Keratinocyte (primary cell): Measurements from ENCODE around the gene ZNF407. TPM values are rescaled to one million over a fixed set of nuclear protein-coding genes. Genes with fewer than 3 reads are reported as not detected.

ENCODE experiments used
- DNase-seq: peaks from one replicate; pipeline ENCODE4 v3.0.0-alpha.2; 2011; ENCODE audit warnings: low read depth, missing footprints, low spot score
- FAIRE-seq: peaks from 2 replicates; lab custom pipeline; 2011; peaks lifted over from hg19 to GRCh38; lab: Jason Lieb, UNC
- H2AFZ ChIP-seq: 2 replicates; pipeline ENCODE4 v1.6.0; 2012; ENCODE audit warnings: low read length, control low read depth, inconsistent platforms; ENCODE audit not compliant: control insufficient read depth
- H3K27ac ChIP-seq: 2 replicates; pipeline ENCODE4 v1.5.1; 2011; ENCODE audit warnings: low read length; ENCODE audit not compliant: control insufficient read depth, insufficient read depth
- H3K27me3 ChIP-seq: 3 replicates; pipeline ENCODE4 v1.6.0; 2011; ENCODE audit warnings: low read length; ENCODE audit not compliant: control insufficient read depth, insufficient read depth; ENCODE audit errors: extremely low read depth
- H3K36me3 ChIP-seq, 2 experiments: 2 replicates in 1 of 2; 3 replicates in 1 of 2; pipeline ENCODE4 v1.5.1; 2011; ENCODE audit warnings: low read length in 2 of 2, mild to moderate bottlenecking in 1 of 2; ENCODE audit not compliant: control insufficient read depth in 2 of 2, insufficient read depth in 2 of 2; ENCODE audit errors: extremely low read depth in 1 of 2
- H3K4me1 ChIP-seq: 3 replicates; pipeline ENCODE4 v1.5.1; 2011; ENCODE audit warnings: low read length; ENCODE audit not compliant: control insufficient read depth, insufficient read depth; ENCODE audit errors: extremely low read depth
- H3K4me2 ChIP-seq: 3 replicates; pipeline ENCODE4 v1.6.0; 2011; ENCODE audit warnings: low read depth, low read length; ENCODE audit not compliant: control insufficient read depth, insufficient read depth; ENCODE audit errors: extremely low read depth
- H3K4me3 ChIP-seq, 3 experiments: fragments of 200-600 bp in 1 of 3; sonication (generic) in 1 of 3; 2 replicates in 2 of 3; 3 replicates in 1 of 3; pipeline ENCODE4 v1.5.1; 2011 to 2016; ENCODE audit warnings: low read length in 3 of 3, mild to moderate bottlenecking in 3 of 3, control low read depth in 2 of 3, inconsistent platforms in 1 of 3, low read depth in 1 of 3, mixed read lengths in 1 of 3, mixed run types in 1 of 3, moderate library complexity in 1 of 3; ENCODE audit not compliant: control insufficient read depth in 2 of 3, insufficient read depth in 2 of 3; ENCODE audit errors: extremely low read depth in 1 of 3
- H3K79me2 ChIP-seq: 2 replicates; pipeline ENCODE4 v1.6.0; 2012; ENCODE audit warnings: low read length; ENCODE audit not compliant: control insufficient read depth, insufficient read depth
- H3K9ac ChIP-seq: 3 replicates; pipeline ENCODE4 v1.6.0; 2011; ENCODE audit warnings: low read length; ENCODE audit not compliant: control insufficient read depth, insufficient read depth; ENCODE audit errors: extremely low read depth
- H3K9me1 ChIP-seq: 3 replicates; pipeline ENCODE4 v1.6.0; 2011; ENCODE audit warnings: low read length; ENCODE audit not compliant: control insufficient read depth, insufficient read depth; ENCODE audit errors: extremely low read depth
- H3K9me3 ChIP-seq: 2 replicates; pipeline ENCODE4 v1.5.1; 2012; ENCODE audit warnings: low read depth, low read length; ENCODE audit not compliant: control insufficient read depth
- H4K20me1 ChIP-seq: 3 replicates; pipeline ENCODE4 v1.6.0; 2011; ENCODE audit warnings: low read length; ENCODE audit not compliant: control insufficient read depth, insufficient read depth; ENCODE audit errors: extremely low read depth
- CTCF ChIP-seq, 3 experiments: IDR thresholded peaks in 1 of 3; conservative IDR thresholded peaks in 1 of 3; optimal IDR thresholded peaks in 1 of 3; 2 replicates in 2 of 3; 3 replicates in 1 of 3; pipeline versions ENCODE3 to v1.5.1; 2011; ENCODE audit warnings: low read length in 3 of 3, mild to moderate bottlenecking in 3 of 3, moderate library complexity in 2 of 3, control low read depth in 1 of 3, inconsistent platforms in 1 of 3; ENCODE audit not compliant: insufficient read depth in 2 of 3; ENCODE audit errors: extremely low read depth in 1 of 3
- EZH2 ChIP-seq: IDR thresholded peaks from one replicate; pipeline ENCODE4 v1.6.1; 2012; ENCODE audit warnings: inconsistent platforms, mild to moderate bottlenecking, low read length, moderate library complexity
- dilution Hi-C: fragments of 300-500 bp; cut with MboI; formaldehyde crosslinking; loops from one replicate; pipeline ENCODE4 v1.7.0; 2020; ENCODE audit warnings: low sequenced_read_pairs; ENCODE audit not compliant: extremely low pct_ligation_motif_present
- polyA plus RNA-seq, 5 experiments: library from polyadenylated mRNA; depleted of rRNA in 3 of 5; stranded (reverse) in 3 of 5; stranded (forward) in 1 of 5; unstranded in 1 of 5; fragments of >200 nt; gene quantifications; 1 replicate in 1 of 5; 2 replicates in 3 of 5; 3 replicates in 1 of 5; pipeline versions ENCODE4 v1.2.1 to v1.2.3, GENCODE V29; 2011 to 2012; ENCODE audit warnings: missing spikeins in 2 of 5, low read depth in 1 of 5, low replicate concordance in 1 of 5

ZNF407 gene
- polyA plus RNA-seq, 1 donor (not counting 4 experiments of a cell fraction or from before 2014, with no cell fraction given), result 3.8 TPM

DNA sequence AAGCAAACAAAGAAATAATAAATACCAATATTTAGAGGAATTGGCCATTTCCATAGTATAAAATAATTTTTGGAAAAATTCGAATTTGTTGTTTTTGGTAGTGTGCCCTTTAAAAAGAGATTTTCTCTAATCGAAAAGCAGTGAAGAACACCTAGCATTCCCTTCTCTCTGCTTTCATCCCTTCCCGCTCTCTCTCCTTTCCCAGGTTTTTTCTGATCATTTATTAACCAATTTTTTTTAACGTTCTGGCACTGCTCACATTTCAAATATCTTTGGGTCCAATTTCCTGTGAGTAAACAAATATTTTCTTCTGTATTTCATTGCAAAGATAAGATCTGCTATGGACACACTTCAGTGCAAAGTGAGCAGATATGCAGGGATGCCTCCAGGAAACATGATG is 101.2 kb downstream of the ZNF407 start:
- H3K36me3 ChIP-seq, result no peaks in the 10 kb centered on the region
- no peaks in the 10 kb centered on the region for H3K9me1 ChIP-seq
- FAIRE-seq, result no peak
- no peaks in the 10 kb centered on the region for H3K79me2 ChIP-seq
- H3K27me3 ChIP-seq, result no peaks in the 10 kb centered on the region
- dilution Hi-C loops, result no loop called here
- H3K9ac ChIP-seq, result no peak overlapping the region
- DNase-seq, result no peak
- H3K4me1 ChIP-seq, result peaks cover 5% of the 10 kb centered on the region
- H3K9me3 ChIP-seq, result no peaks in the 10 kb centered on the region
- no peak overlapping the region for H3K4me2 ChIP-seq
- H3K27ac ChIP-seq, result no peak overlapping the region
- no peaks in the 10 kb centered on the region for H4K20me1 ChIP-seq
- no peak overlapping the region for H2AFZ ChIP-seq
- no peak overlapping the region for H3K4me3 ChIP-seq
- TF ChIP-seq CTCF (optimal IDR thresholded peaks at IDR 0.05 in 1 of 3, IDR thresholded peaks at IDR 0.05 in 1 of 3, conservative IDR thresholded peaks at IDR 0.05 in 1 of 3; ENCODE audit: extremely low read depth in 1 of 3, insufficient read depth in 2 of 3, low read length in 3 of 3) (no peak), EZH2 (no peak)

DNA sequence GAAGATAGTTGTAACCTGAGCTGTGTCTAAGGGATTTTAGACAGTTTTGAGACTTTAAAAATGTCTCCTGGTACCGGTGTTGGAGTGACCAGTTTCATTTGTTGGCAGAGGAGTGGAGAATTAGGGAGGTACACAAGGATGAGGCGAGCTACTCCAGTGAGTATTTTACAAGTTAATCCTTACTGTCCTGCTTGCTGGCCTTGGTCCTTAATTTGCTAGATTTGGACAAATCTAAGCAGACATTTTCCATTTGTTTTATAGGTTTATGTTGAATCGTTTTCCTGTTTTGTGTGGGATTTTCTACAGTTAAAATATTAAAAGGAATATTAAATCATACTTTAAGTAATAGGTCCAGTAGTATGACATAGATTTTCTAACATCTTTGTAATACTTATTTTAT is 101.8 kb downstream of the ZNF407 start:
- H3K79me2 ChIP-seq, result no peaks in the 10 kb centered on the region
- TF ChIP-seq EZH2 (no peak), CTCF (optimal IDR thresholded peaks at IDR 0.05 in 1 of 3, IDR thresholded peaks at IDR 0.05 in 1 of 3, conservative IDR thresholded peaks at IDR 0.05 in 1 of 3; ENCODE audit: extremely low read depth in 1 of 3, insufficient read depth in 2 of 3, low read length in 3 of 3) (no peak)
- H2AFZ ChIP-seq, result no peak overlapping the region
- DNase-seq (no peak), FAIRE-seq (no peak)
- peaks cover 5% of the 10 kb centered on the region for H3K4me1 ChIP-seq
- no peak overlapping the region for H3K27ac ChIP-seq
- no peaks in the 10 kb centered on the region for H3K36me3 ChIP-seq
- no peaks in the 10 kb centered on the region for H3K27me3 ChIP-seq
- no peaks in the 10 kb centered on the region for H3K9me3 ChIP-seq
- no peak overlapping the region for H3K9ac ChIP-seq
- dilution Hi-C loops, result no loop called here
- no peak overlapping the region for H3K4me2 ChIP-seq
- H4K20me1 ChIP-seq, result no peaks in the 10 kb centered on the region
- H3K4me3 ChIP-seq, result no peak overlapping the region
- H3K9me1 ChIP-seq, result no peaks in the 10 kb centered on the region
